K562 (cell line): ENCODE results near the gene HDAC7. TPM values are rescaled to one million over a fixed set of nuclear protein-coding genes. Genes with fewer than 3 reads are reported as not detected.

ENCODE experiments used
- CEBPB ChIP-seq: fragments of 450-650 bp; IDR thresholded peaks from 2 replicates; pipeline ENCODE4 v1.6.1; 2016; ENCODE audit warnings: missing genetic modification characterization, missing compliant biosample characterization
- GTF2A2 ChIP-seq: IDR thresholded peaks from 2 replicates; pipeline ENCODE4 v1.6.1; 2016; ENCODE audit warnings: mild to moderate bottlenecking, missing genetic modification characterization, missing compliant biosample characterization
- L3MBTL2 ChIP-seq: fragments of 450-650 bp; IDR thresholded peaks from 2 replicates; pipeline ENCODE4 v1.6.1; 2016; ENCODE audit warnings: mild to moderate bottlenecking, moderate library complexity
- PRMT5 ChIP-seq: sonication (generic); formaldehyde crosslinking; IDR thresholded peaks from 2 replicates; pipeline ENCODE4 v1.5.0; 2020; ENCODE audit warnings: missing genetic modification reagents
- PRPF4 ChIP-seq: fragments of 200-400 bp; formaldehyde crosslinking; IDR thresholded peaks from one replicate; pipeline ENCODE4 v1.6.1; 2017; ENCODE audit warnings: low read length, low read depth, mild to moderate bottlenecking; ENCODE audit not compliant: insufficient read depth, poor library complexity, severe bottlenecking
- SAFB ChIP-seq: fragments of 200-400 bp; formaldehyde crosslinking; IDR thresholded peaks from 2 replicates; pipeline ENCODE4 v1.6.1; 2017; ENCODE audit warnings: low read depth, low read length, borderline replicate concordance
- TGIF2 ChIP-seq: sonication (generic); formaldehyde crosslinking; IDR thresholded peaks from 2 replicates; pipeline ENCODE4 v1.8.1; 2022; ENCODE audit warnings: mild to moderate bottlenecking, missing genetic modification reagents, moderate library complexity
- ZC3H8 ChIP-seq: fragments of 450-650 bp; IDR thresholded peaks from 2 replicates; pipeline ENCODE4 v1.6.1; 2017
- ZNF140 ChIP-seq: fragments of 250-450 bp; sonication (Bioruptor Pico); IDR thresholded peaks from 2 replicates; pipeline ENCODE4 v1.8.0; 2021; ENCODE audit warnings: moderate library complexity, mild to moderate bottlenecking, inconsistent platforms
- ZNF282 ChIP-seq: sonication (generic); formaldehyde crosslinking; IDR thresholded peaks from 2 replicates; pipeline ENCODE4 v1.8.1; 2023; ENCODE audit warnings: missing genetic modification reagents
- ZNF431 ChIP-seq: sonication (generic); formaldehyde crosslinking; IDR thresholded peaks from 2 replicates; pipeline ENCODE4 v1.8.0; 2022; ENCODE audit warnings: mild to moderate bottlenecking, missing genetic modification reagents
- ZNF76 ChIP-seq: fragments of 250-450 bp; sonication (Bioruptor Pico); IDR thresholded peaks from 2 replicates; pipeline ENCODE4 v1.4.0; 2020; ENCODE audit warnings: mild to moderate bottlenecking, moderate library complexity, borderline replicate concordance
- polyA plus RNA-seq, 8 experiments: library from polyadenylated mRNA; depleted of rRNA in 4 of 8; stranded (reverse) in 5 of 8; unstranded in 3 of 8; fragments of >200 nt; fragmentation: Nextera tagmentation in 2 of 8; fragmentation: Illumina TruSeq in 1 of 8; extraction: Ambion mirVana in 2 of 8; extraction: Trizol in 1 of 8; gene quantifications; 2 replicates each; pipeline versions ENCODE4 v1.2.1 to v1.2.3, GENCODE V29; 2011 to 2014; ENCODE audit warnings: inconsistent platforms in 1 of 8, missing spikeins in 1 of 8
- total RNA-seq, 7 experiments: library from RNA; depleted of rRNA in 6 of 7; stranded (reverse); fragments of >200 nt in 6 of 7; fragmentation: Illumina TruSeq in 2 of 7; extraction: Trizol in 2 of 7; gene quantifications; 2 replicates each; pipeline versions ENCODE4 v1.2.1 to v1.2.3, GENCODE V29; 2011 to 2021; ENCODE audit warnings: low replicate concordance in 1 of 7
- TF ChIP-seq, protein P1 (sequence below): conservative IDR thresholded peaks from 2 replicates; pipeline ENCODE4 v1.6.1; 2011; ENCODE audit warnings: low read depth, mild to moderate bottlenecking, low read length; ENCODE audit not compliant: control insufficient read depth
- TF ChIP-seq, protein P2 (sequence below): fragments of 250-450 bp; sonication (Bioruptor Pico); IDR thresholded peaks from 2 replicates; pipeline ENCODE4 v1.9.0; 2021; ENCODE audit warnings: mild to moderate bottlenecking
- TF ChIP-seq, protein P3 (sequence below), 3 experiments: IDR thresholded peaks in 2 of 3; conservative IDR thresholded peaks in 1 of 3; 2 replicates each; pipeline ENCODE4 v1.5.1; 2011 to 2012; ENCODE audit warnings: low read length in 3 of 3, mild to moderate bottlenecking in 3 of 3, control low read depth in 2 of 3, improper control_type of control experiment in 1 of 3, inconsistent platforms in 1 of 3, low read depth in 1 of 3, mixed read lengths in 1 of 3, moderate library complexity in 1 of 3; ENCODE audit not compliant: insufficient read depth in 2 of 3
- TF ChIP-seq, protein P4 (sequence below): fragments of 450-650 bp; IDR thresholded peaks from 2 replicates; pipeline ENCODE4 v1.6.1; 2018; ENCODE audit not compliant: partially characterized antibody
- TF ChIP-seq, protein P5 (sequence below): fragments of 250-450 bp; sonication (Bioruptor Pico); IDR thresholded peaks from 2 replicates; pipeline ENCODE4 v1.8.0; 2022; ENCODE audit warnings: moderate library complexity, mild to moderate bottlenecking, inconsistent platforms
- TF ChIP-seq, protein P6 (sequence below): fragments of 250-450 bp; sonication (Bioruptor Pico); IDR thresholded peaks from 2 replicates; pipeline ENCODE4 v1.8.0; 2021; ENCODE audit warnings: moderate library complexity, mild to moderate bottlenecking, inconsistent platforms

The HDAC7 gene
- total and polyA plus RNA-seq, 9 of the 15 experiments (the other 6 are each of a cell fraction or from before 2014, with no cell fraction given), result 2.5 to 129 (median 31.1) TPM

DNA sequence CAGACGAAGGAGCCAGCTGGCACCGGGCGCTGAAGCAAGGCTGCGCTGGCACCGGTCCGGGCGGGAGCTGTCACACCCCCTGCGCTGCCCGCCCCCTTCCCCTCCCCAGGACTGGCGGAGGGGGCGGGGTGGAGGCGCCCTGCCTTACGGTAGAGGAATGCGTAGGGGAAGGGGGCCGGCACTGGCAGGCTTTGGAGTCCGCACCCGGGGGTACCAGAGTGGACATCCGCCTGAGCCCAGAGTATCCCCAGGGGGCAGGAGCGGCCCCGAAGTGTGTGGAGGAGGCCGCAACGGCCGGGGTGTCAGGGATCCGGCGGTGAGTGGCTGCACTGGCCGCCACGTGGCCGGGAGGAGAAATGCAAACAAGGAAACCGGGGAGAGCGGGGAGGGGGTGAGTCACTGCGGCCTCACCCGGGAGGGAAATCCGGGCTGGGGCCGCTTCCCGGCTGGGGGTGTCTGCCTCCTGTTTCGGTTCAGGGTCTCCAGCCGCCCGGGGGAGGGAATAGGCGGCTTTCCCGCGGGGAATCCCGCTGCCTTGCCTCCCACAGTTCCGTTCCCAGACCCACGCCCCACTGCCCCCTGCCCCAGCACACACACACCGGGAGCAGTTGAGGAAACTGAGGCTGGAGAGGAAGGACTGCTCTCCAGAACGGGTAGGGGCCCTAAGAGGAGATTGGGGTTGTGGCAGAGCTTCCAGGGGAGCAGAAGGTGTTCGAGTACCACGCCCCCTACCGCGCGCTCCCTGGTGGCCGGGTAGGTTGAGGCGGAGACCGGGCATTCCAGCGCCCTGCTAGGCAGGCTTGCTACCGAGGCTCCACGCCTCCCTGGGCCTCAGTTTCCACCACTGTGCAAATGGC, 60.6 kb downstream of the HDAC7 start, which contains the start of gene RAPGEF3 (continued):
- TF ChIP-seq, protein P1, sequence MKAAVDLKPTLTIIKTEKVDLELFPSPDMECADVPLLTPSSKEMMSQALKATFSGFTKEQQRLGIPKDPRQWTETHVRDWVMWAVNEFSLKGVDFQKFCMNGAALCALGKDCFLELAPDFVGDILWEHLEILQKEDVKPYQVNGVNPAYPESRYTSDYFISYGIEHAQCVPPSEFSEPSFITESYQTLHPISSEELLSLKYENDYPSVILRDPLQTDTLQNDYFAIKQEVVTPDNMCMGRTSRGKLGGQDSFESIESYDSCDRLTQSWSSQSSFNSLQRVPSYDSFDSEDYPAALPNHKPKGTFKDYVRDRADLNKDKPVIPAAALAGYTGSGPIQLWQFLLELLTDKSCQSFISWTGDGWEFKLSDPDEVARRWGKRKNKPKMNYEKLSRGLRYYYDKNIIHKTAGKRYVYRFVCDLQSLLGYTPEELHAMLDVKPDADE, result peak; percentile 73
- TF ChIP-seq ZC3H8 (no peak), PRMT5 (CRISPR knock-in tag) (no peak), ZNF140 (CRISPR knock-in tag) (no peak), SAFB (no peak), CEBPB (tag) (no peak), TGIF2 (no peak), ZNF431 (CRISPR knock-in tag) (0 out of 2 replicates have a peak, but pooled peaks have one; percentile 52), PRPF4 (no peak), GTF2A2 (tag) (no peak), L3MBTL2 (peak; percentile 86), ZNF76 (CRISPR knock-in tag) (no peak), ZNF282 (no peak)
- TF ChIP-seq, protein P2, sequence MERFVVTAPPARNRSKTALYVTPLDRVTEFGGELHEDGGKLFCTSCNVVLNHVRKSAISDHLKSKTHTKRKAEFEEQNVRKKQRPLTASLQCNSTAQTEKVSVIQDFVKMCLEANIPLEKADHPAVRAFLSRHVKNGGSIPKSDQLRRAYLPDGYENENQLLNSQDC (CRISPR knock-in tag), result no peak
- TF ChIP-seq, protein P3, sequence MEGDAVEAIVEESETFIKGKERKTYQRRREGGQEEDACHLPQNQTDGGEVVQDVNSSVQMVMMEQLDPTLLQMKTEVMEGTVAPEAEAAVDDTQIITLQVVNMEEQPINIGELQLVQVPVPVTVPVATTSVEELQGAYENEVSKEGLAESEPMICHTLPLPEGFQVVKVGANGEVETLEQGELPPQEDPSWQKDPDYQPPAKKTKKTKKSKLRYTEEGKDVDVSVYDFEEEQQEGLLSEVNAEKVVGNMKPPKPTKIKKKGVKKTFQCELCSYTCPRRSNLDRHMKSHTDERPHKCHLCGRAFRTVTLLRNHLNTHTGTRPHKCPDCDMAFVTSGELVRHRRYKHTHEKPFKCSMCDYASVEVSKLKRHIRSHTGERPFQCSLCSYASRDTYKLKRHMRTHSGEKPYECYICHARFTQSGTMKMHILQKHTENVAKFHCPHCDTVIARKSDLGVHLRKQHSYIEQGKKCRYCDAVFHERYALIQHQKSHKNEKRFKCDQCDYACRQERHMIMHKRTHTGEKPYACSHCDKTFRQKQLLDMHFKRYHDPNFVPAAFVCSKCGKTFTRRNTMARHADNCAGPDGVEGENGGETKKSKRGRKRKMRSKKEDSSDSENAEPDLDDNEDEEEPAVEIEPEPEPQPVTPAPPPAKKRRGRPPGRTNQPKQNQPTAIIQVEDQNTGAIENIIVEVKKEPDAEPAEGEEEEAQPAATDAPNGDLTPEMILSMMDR (IDR thresholded peaks at IDR 0.05 in 2 of 3, conservative IDR thresholded peaks at IDR 0.05 in 1 of 3; ENCODE audit: insufficient read depth in 2 of 3, low read depth in 1 of 3, low read length in 3 of 3), result peak; percentile 58 to 86 (median 68)
- TF ChIP-seq, protein P4, sequence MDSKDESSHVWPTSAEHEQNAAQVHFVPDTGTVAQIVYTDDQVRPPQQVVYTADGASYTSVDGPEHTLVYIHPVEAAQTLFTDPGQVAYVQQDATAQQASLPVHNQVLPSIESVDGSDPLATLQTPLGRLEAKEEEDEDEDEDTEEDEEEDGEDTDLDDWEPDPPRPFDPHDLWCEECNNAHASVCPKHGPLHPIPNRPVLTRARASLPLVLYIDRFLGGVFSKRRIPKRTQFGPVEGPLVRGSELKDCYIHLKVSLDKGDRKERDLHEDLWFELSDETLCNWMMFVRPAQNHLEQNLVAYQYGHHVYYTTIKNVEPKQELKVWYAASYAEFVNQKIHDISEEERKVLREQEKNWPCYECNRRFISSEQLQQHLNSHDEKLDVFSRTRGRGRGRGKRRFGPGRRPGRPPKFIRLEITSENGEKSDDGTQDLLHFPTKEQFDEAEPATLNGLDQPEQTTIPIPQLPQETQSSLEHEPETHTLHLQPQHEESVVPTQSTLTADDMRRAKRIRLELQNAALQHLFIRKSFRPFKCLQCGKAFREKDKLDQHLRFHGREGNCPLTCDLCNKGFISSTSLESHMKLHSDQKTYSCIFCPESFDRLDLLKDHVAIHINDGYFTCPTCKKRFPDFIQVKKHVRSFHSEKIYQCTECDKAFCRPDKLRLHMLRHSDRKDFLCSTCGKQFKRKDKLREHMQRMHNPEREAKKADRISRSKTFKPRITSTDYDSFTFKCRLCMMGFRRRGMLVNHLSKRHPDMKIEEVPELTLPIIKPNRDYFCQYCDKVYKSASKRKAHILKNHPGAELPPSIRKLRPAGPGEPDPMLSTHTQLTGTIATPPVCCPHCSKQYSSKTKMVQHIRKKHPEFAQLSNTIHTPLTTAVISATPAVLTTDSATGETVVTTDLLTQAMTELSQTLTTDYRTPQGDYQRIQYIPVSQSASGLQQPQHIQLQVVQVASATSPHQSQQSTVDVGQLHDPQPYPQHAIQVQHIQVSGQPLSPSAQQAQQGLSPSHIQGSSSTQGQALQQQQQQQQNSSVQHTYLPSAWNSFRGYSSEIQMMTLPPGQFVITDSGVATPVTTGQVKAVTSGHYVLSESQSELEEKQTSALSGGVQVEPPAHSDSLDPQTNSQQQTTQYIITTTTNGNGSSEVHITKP, result no peak
- TF ChIP-seq, protein P5, sequence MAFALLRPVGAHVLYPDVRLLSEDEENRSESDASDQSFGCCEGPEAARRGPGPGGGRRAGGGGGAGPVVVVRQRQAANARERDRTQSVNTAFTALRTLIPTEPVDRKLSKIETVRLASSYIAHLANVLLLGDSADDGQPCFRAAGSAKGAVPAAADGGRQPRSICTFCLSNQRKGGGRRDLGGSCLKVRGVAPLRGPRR, result no peak
- TF ChIP-seq, protein P6, sequence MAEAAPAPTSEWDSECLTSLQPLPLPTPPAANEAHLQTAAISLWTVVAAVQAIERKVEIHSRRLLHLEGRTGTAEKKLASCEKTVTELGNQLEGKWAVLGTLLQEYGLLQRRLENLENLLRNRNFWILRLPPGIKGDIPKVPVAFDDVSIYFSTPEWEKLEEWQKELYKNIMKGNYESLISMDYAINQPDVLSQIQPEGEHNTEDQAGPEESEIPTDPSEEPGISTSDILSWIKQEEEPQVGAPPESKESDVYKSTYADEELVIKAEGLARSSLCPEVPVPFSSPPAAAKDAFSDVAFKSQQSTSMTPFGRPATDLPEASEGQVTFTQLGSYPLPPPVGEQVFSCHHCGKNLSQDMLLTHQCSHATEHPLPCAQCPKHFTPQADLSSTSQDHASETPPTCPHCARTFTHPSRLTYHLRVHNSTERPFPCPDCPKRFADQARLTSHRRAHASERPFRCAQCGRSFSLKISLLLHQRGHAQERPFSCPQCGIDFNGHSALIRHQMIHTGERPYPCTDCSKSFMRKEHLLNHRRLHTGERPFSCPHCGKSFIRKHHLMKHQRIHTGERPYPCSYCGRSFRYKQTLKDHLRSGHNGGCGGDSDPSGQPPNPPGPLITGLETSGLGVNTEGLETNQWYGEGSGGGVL (CRISPR knock-in tag), result no peak
